AG04450 (cell line): Measurements from ENCODE around the gene RASSF7. TPM values are rescaled to one million over a fixed set of nuclear protein-coding genes. Genes with fewer than 3 reads are reported as not detected.
A peak's percentile ranks its signal among the peaks of the same experiment; 100 is the strongest.
"Not testable (repeated sequence)": the region's sequence is repeated elsewhere in the genome, so short reads cannot be mapped to it uniquely, and the experiment has no call there.

ENCODE experiments used
- CTCF ChIA-PET: fragments of 300-600, 350-600 bp; formaldehyde crosslinking; extraction: SDS; loops from one replicate; lab custom pipeline; 2022; ENCODE audit warnings: antibody characterized with exemption, inconsistent platforms; lab: Charles Lee
- POLR2A ChIA-PET: fragments of 350-600 bp; formaldehyde crosslinking; extraction: SDS; loops from one replicate; lab custom pipeline; 2021; ENCODE audit warnings: antibody characterized with exemption, inconsistent platforms; lab: Yijun Ruan, JAX
- DNase-seq: peaks from one replicate; pipeline ENCODE4 v3.0.0-alpha.2; 2011; ENCODE audit warnings: low read depth, low spot score
- H3K27ac ChIP-seq: one replicate; pipeline ENCODE4 v1.5.1; 2012; ENCODE audit warnings: low read depth, low read length, control low read depth
- H3K27me3 ChIP-seq: one replicate; pipeline ENCODE4 v1.6.0; 2012; ENCODE audit warnings: low read length; ENCODE audit not compliant: control insufficient read depth, insufficient read depth
- H3K4me3 ChIP-seq: 2 replicates; pipeline ENCODE4 v1.5.1; 2011; ENCODE audit warnings: mild to moderate bottlenecking, low read depth, low read length, control low read depth
- H3K9me3 ChIP-seq: 2 replicates; pipeline ENCODE4 v1.5.1; 2012; ENCODE audit warnings: low read length; ENCODE audit not compliant: control insufficient read depth, insufficient read depth
- polyA plus RNA-seq: library from polyadenylated mRNA; depleted of rRNA; stranded (reverse); fragments of >200 nt; gene quantifications from 2 replicates; pipeline ENCODE4 v1.2.3, GENCODE V29; 2011
- TF ChIP-seq, protein P1 (sequence below): IDR thresholded peaks from 2 replicates; pipeline ENCODE4 v1.5.1; 2011; ENCODE audit warnings: low read depth, low read length, control low read depth, inconsistent platforms

The RASSF7 gene
- polyA plus RNA-seq, 1 experiment: 2.5 TPM

DNA sequence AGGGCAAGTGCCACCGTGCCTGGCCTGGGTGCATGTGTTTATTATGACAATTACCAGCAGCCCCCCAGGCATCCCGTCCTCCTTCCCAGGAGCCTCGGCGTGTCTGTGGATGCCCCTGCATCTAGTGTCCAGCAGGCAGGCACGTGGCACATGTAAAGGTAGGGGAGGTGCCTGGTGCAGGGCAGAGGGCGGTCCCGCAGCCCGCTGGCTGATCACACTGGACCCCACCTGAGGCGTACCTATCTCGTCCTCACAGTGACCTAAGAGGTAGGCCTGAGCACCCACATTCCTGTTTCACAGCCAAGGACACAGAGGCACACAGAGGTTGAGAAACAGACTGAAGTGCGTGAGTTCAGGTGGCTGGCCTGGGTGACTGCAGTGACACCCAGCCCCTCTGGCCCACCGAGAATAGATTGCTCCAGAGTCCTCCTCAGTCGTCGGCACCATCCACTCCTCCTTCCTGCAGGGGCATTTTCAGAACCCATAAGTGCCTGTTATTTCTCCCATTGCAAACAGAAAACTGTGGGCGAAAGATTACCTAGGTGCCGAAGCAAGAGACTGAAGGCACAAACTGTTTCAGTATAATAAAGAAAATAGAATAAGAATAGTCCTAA lies 12.5 kb downstream of the RASSF7 start:
- Histone ChIP-seq H3K9me3 (no peaks in the 10 kb centered on the region; the same call in 1 of the 2 replicates), H3K27me3 (peaks cover 8% of the 10 kb centered on the region), H3K27ac (no peak overlapping the region), H3K4me3 (no peak overlapping the region)
- POLR2A ChIA-PET: no interaction called here
- CTCF ChIA-PET: interaction anchor here (0.6 kb wide), 1 partner anchor 29 kb away, joined by 4 read pairs; no protein-coding TSS in a partner anchor
- TF ChIP-seq, protein P1, sequence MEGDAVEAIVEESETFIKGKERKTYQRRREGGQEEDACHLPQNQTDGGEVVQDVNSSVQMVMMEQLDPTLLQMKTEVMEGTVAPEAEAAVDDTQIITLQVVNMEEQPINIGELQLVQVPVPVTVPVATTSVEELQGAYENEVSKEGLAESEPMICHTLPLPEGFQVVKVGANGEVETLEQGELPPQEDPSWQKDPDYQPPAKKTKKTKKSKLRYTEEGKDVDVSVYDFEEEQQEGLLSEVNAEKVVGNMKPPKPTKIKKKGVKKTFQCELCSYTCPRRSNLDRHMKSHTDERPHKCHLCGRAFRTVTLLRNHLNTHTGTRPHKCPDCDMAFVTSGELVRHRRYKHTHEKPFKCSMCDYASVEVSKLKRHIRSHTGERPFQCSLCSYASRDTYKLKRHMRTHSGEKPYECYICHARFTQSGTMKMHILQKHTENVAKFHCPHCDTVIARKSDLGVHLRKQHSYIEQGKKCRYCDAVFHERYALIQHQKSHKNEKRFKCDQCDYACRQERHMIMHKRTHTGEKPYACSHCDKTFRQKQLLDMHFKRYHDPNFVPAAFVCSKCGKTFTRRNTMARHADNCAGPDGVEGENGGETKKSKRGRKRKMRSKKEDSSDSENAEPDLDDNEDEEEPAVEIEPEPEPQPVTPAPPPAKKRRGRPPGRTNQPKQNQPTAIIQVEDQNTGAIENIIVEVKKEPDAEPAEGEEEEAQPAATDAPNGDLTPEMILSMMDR: no peak
- DNase-seq: no peak

DNA sequence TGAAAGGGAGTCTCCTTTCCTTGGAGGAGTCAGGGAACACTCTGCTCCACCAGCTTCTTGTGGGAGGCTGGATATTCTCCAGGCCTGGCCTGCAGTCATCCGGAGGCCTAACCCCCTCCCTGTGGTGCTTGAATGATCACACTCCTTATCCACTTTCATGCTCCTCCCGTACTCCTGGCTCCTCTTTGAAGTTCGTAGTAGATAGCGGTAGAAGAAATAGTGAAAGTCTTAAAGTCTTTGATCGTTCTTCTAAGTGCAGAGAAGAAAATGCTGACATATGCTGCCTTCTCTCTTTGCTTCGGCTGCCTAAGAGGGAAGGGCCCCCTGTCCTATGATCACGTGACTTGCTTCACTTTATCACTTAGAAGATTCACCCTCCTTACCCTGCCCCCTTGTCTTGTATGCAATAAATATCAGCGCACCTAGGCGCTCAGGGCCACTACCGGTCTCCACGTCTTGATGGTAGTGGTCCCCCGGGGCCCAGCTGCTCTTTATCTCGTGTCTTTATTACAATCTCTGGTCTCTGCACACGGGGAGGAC lies 13.3 kb downstream of the RASSF7 start:
- CTCF ChIA-PET: interaction anchor here (0.6 kb wide), 1 partner anchor 30 kb away, joined by 4 read pairs; no protein-coding TSS in a partner anchor
- H3K27ac ChIP-seq, H3K9me3 ChIP-seq, POLR2A ChIA-PET, H3K27me3 ChIP-seq, DNase-seq, H3K4me3 ChIP-seq: not testable (repeated sequence)

DNA sequence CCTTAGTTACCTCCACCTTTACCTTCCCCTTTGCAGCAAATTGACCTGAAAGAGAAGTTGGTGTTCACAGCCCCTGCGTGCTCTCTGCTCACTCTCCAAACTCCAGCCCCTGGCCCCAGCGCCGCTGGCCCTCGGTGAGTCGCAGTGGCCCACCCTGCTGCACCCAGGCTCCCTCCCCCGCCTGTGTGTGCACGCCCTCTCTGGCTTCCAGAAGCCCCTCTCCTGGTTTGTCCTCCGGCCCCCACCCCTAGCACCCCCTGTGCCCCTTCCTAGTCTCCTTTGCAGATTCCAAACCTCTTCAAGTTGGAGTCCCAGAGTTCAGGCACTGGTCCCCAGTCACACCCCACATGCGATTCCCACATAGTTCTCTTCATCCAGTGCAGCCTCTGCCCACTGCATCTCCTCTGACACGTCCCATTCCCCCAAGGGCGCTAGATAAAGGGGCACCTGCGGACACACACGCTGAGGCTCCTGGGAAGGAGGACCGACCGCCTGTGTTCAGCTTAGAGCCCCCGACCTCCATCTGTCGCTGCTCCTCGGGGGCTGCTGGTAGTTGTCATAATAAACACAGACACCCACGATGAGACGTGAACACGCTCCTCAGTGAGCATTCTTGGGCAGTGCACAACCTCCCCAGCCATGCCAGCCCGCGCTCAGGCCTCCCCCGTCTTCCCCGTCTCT lies 14.0 kb downstream of the RASSF7 start:
- TF ChIP-seq, protein P1: no peak
- Histone ChIP-seq H3K9me3 (no peaks in the 10 kb centered on the region; the same call in 1 of the 2 replicates), H3K4me3 (peak overlapping the region; percentile 66), H3K27me3 (peaks cover 8% of the 10 kb centered on the region), H3K27ac (no peak overlapping the region)
- ChIA-PET POLR2A (interaction anchor here (1.0 to 1.4 kb wide), 2 partner anchors 38 to 121 kb away, joined by 3 to 4 read pairs; partner anchors contain the start of gene TMEM80), CTCF (no interaction called here)
- DNase-seq: no peak

DNA sequence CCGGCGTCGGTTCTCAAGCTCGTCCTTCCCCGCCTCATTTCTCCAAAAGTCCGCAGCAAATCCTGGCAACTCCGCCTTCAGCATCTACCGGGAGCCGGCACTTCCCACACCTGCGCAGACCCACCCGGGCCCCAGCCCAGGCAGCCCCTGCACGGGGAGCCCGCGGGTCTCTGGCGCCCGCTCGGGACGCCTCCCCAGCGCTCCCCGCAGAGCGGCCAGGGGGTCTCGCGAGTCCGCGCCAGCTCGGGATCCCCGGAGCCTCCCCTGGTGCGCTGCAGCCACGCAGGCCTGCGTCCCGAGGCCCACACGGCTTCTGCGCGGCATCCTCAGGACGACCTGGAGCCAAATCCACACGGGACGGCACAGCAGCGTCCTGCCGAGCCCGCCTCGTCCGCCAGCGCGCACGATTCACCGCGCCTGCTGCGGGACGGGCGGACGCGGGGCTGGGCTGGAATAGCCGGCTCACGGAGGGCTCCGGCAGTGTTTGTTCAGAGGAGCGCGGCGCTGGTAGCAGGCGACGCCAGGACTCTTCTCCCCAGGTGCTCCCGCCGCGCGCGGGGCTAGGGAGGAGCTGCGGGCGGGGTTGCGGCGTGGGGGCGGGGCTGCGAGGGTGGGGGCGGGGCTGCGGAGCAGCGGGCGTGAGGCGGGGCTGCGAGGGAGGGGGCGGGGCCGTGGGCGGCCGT lies 14.7 kb downstream of the RASSF7 start:
- CTCF ChIA-PET: no interaction called here
- POLR2A ChIA-PET: interaction anchor here (0.6 to 1.4 kb wide), 9 partner anchors 8 to 220 kb away, joined by 3 to 13 read pairs (median 3); partner anchors contain the start of genes HRAS, RNH1 and TMEM80
- no peak for DNase-seq
- H3K27ac ChIP-seq: no peak overlapping the region
- H3K4me3 ChIP-seq: peak overlapping the region; percentile 66
- H3K9me3 ChIP-seq: no peaks in the 10 kb centered on the region; the same call in 1 of the 2 replicates
- TF ChIP-seq, protein P1: no peak
- peaks cover 8% of the 10 kb centered on the region for H3K27me3 ChIP-seq
